Activated CD4-positive, alpha-beta memory T cell treated with anti-CD3 and anti-CD28 coated beads for 36 hours (primary cell): Measurements from ENCODE around the gene LDB3. TPM values are rescaled to one million over a fixed set of nuclear protein-coding genes. Genes with fewer than 3 reads are reported as not detected.
"Not testable (repeated sequence)": the region's sequence is repeated elsewhere in the genome, so short reads cannot be mapped to it uniquely, and the experiment has no call there.

Experiments used
- CTCF ChIA-PET: fragments of 350-600 bp; sonication (Branson Sonifier 250); formaldehyde crosslinking; loops from one replicate; lab custom pipeline; 2021; ENCODE audit warnings: antibody characterized with exemption, inconsistent platforms; lab: Charles Lee
- POLR2A ChIA-PET: fragments of 350-600 bp; sonication (Branson Sonifier 250); formaldehyde crosslinking; loops from one replicate; lab custom pipeline; 2021; ENCODE audit warnings: antibody characterized with exemption; lab: Charles Lee
- DNase-seq: peaks from one replicate; pipeline ENCODE4 v3.0.0-alpha.2; 2020
- H3K27ac Mint-ChIP-seq: one replicate; pipeline ENCODE4 v1.8.0; 2021; ENCODE audit warnings: mixed read lengths
- H3K27me3 Mint-ChIP-seq: one replicate; pipeline ENCODE4 v1.8.0; 2021; ENCODE audit warnings: mixed read lengths
- H3K36me3 Mint-ChIP-seq: one replicate; pipeline ENCODE4 v1.8.0; 2021; ENCODE audit warnings: mixed read lengths
- H3K4me1 Mint-ChIP-seq: one replicate; pipeline ENCODE4 v1.8.0; 2021; ENCODE audit warnings: low read depth, mixed read lengths
- H3K4me3 Mint-ChIP-seq: one replicate; pipeline ENCODE4 v1.8.0; 2021; ENCODE audit warnings: mild to moderate bottlenecking, mixed read lengths
- H3K9me3 Mint-ChIP-seq: one replicate; pipeline ENCODE4 v1.8.0; 2021; ENCODE audit warnings: mixed read lengths
- intact Hi-C: fragments of 100-400 bp; cut with micrococcal nuclease; formaldehyde crosslinking; loops from one replicate; pipeline ENCODE4 v1.15.1; 2023
- total RNA-seq, 2 experiments: library from RNA; stranded (reverse); gene quantifications; one replicate each; pipeline ENCODE4 v1.2.3, GENCODE V29; 2021

LDB3 gene
- total RNA-seq, 2 experiments from 2014 or later = 0.12 to 0.43 TPM

GRCh38 chr10:86645621-86646165 is 22.6 kb upstream of the LDB3 start:
- POLR2A ChIA-PET = not testable (repeated sequence)

GRCh38 chr10:86646532-86646931 is 21.8 kb upstream of the LDB3 start:
- H3K4me1 Mint-ChIP-seq = peaks cover 5% of the 10 kb centered on the region
- ChIA-PET CTCF (no interaction called here), POLR2A (no interaction called here)
- H3K4me3 Mint-ChIP-seq = no peak overlapping the region
- H3K27me3 Mint-ChIP-seq = peaks cover 2% of the 10 kb centered on the region
- H3K27ac Mint-ChIP-seq = no peak overlapping the region
- H3K36me3 Mint-ChIP-seq = peaks cover 5% of the 10 kb centered on the region
- intact Hi-C loops = no loop called here
- DNase-seq = no peak
- peaks cover 6% of the 10 kb centered on the region for H3K9me3 Mint-ChIP-seq

More at GRCh38 chr10:86645621-86646165, 22.6 kb upstream of the LDB3 start:
- H3K27ac Mint-ChIP-seq, CTCF ChIA-PET, intact Hi-C loops, H3K36me3 Mint-ChIP-seq, H3K4me1 Mint-ChIP-seq, H3K27me3 Mint-ChIP-seq, H3K9me3 Mint-ChIP-seq, H3K4me3 Mint-ChIP-seq, DNase-seq: not testable (repeated sequence)

- Mint-ChIP-seq H3K4me1 (peaks cover 5% of the 10 kb centered on the region), H3K4me3 (no peak overlapping the region), H3K9me3 (peaks cover 2% of the 10 kb centered on the region), H3K36me3 (peaks cover 2% of the 10 kb centered on the region), H3K27me3 (peaks cover 2% of the 10 kb centered on the region), H3K27ac (no peak overlapping the region)
- POLR2A ChIA-PET = no interaction called here
- no peak for DNase-seq
- CTCF ChIA-PET = no interaction called here
- intact Hi-C loops = no loop called here
Observed at GRCh38 chr10:86646933-86647332, 21.4 kb upstream of the LDB3 start.

GRCh38 chr10:86647773-86648703 is 20.3 kb upstream of the LDB3 start:
- no peak for DNase-seq
- Mint-ChIP-seq H3K4me3 (no peak overlapping the region), H3K9me3 (no peaks in the 10 kb centered on the region), H3K27ac (no peak overlapping the region), H3K4me1 (peaks cover 5% of the 10 kb centered on the region), H3K27me3 (no peaks in the 10 kb centered on the region), H3K36me3 (no peaks in the 10 kb centered on the region)
- CTCF ChIA-PET = no interaction called here
- POLR2A ChIA-PET = no interaction called here
- intact Hi-C loops = no loop called here

GRCh38 chr10:86648704-86649427 is 19.4 kb upstream of the LDB3 start:
- no peaks in the 10 kb centered on the region for H3K36me3 Mint-ChIP-seq
- no peaks in the 10 kb centered on the region for H3K9me3 Mint-ChIP-seq
- ChIA-PET POLR2A (no interaction called here), CTCF (no interaction called here)
- H3K4me3 Mint-ChIP-seq = no peak overlapping the region
- H3K4me1 Mint-ChIP-seq = no peaks in the 10 kb centered on the region
- H3K27me3 Mint-ChIP-seq = no peaks in the 10 kb centered on the region
- DNase-seq = no peak
- intact Hi-C loops = no loop called here
- H3K27ac Mint-ChIP-seq = no peak overlapping the region

- H3K4me1 Mint-ChIP-seq = no peaks in the 10 kb centered on the region
- H3K27ac Mint-ChIP-seq = no peak overlapping the region
- POLR2A ChIA-PET = no interaction called here
- intact Hi-C loops = no loop called here
- peak; percentile 6 for DNase-seq
- no peaks in the 10 kb centered on the region for H3K36me3 Mint-ChIP-seq
- H3K27me3 Mint-ChIP-seq = no peaks in the 10 kb centered on the region
- CTCF ChIA-PET = no interaction called here
- no peaks in the 10 kb centered on the region for H3K9me3 Mint-ChIP-seq
- H3K4me3 Mint-ChIP-seq = no peak overlapping the region
Observed at GRCh38 chr10:86649471-86650150, 18.7 kb upstream of the LDB3 start.

GRCh38 chr10:86650151-86650550 is 18.2 kb upstream of the LDB3 start:
- Mint-ChIP-seq H3K4me3 (no peak overlapping the region), H3K27me3 (no peaks in the 10 kb centered on the region), H3K9me3 (no peaks in the 10 kb centered on the region), H3K4me1 (no peaks in the 10 kb centered on the region), H3K36me3 (no peaks in the 10 kb centered on the region), H3K27ac (no peak overlapping the region)
- CTCF ChIA-PET = no interaction called here
- DNase-seq = no peak
- POLR2A ChIA-PET = no interaction called here
- intact Hi-C loops = no loop called here

GRCh38 chr10:86651021-86651471 is 17.3 kb upstream of the LDB3 start:
- H3K36me3 Mint-ChIP-seq = no peaks in the 10 kb centered on the region
- no peaks in the 10 kb centered on the region for H3K4me1 Mint-ChIP-seq
- no peak overlapping the region for H3K4me3 Mint-ChIP-seq
- intact Hi-C loops = no loop called here
- CTCF ChIA-PET = no interaction called here
- H3K27ac Mint-ChIP-seq = no peak overlapping the region
- H3K9me3 Mint-ChIP-seq = no peaks in the 10 kb centered on the region
- no peaks in the 10 kb centered on the region for H3K27me3 Mint-ChIP-seq
- POLR2A ChIA-PET = no interaction called here
- peak; percentile 1 for DNase-seq

GRCh38 chr10:86651631-86652331 is 16.5 kb upstream of the LDB3 start:
- intact Hi-C loops = no loop called here
- peak; percentile 5 for DNase-seq
- Mint-ChIP-seq H3K27ac (no peak overlapping the region), H3K4me1 (no peaks in the 10 kb centered on the region), H3K4me3 (no peak overlapping the region), H3K27me3 (no peaks in the 10 kb centered on the region), H3K36me3 (no peaks in the 10 kb centered on the region), H3K9me3 (no peaks in the 10 kb centered on the region)
- CTCF ChIA-PET = no interaction called here
- POLR2A ChIA-PET = no interaction called here

GRCh38 chr10:86652361-86653202 is 15.7 kb upstream of the LDB3 start:
- Mint-ChIP-seq H3K4me3 (no peak overlapping the region), H3K9me3 (no peaks in the 10 kb centered on the region), H3K27ac (no peak overlapping the region), H3K27me3 (no peaks in the 10 kb centered on the region), H3K36me3 (no peaks in the 10 kb centered on the region), H3K4me1 (no peaks in the 10 kb centered on the region)
- intact Hi-C loops = no loop called here
- CTCF ChIA-PET = no interaction called here
- DNase-seq = no peak
- POLR2A ChIA-PET = no interaction called here

GRCh38 chr10:86653379-86653778 is 14.9 kb upstream of the LDB3 start:
- ChIA-PET POLR2A (no interaction called here), CTCF (no interaction called here)
- no peak for DNase-seq
- no peaks in the 10 kb centered on the region for H3K27me3 Mint-ChIP-seq
- no peaks in the 10 kb centered on the region for H3K9me3 Mint-ChIP-seq
- intact Hi-C loops = no loop called here
- no peaks in the 10 kb centered on the region for H3K4me1 Mint-ChIP-seq
- no peak overlapping the region for H3K4me3 Mint-ChIP-seq
- no peaks in the 10 kb centered on the region for H3K36me3 Mint-ChIP-seq
- H3K27ac Mint-ChIP-seq = no peak overlapping the region
